Measurements from ENCODE around the gene TRHDE.

DNA sequence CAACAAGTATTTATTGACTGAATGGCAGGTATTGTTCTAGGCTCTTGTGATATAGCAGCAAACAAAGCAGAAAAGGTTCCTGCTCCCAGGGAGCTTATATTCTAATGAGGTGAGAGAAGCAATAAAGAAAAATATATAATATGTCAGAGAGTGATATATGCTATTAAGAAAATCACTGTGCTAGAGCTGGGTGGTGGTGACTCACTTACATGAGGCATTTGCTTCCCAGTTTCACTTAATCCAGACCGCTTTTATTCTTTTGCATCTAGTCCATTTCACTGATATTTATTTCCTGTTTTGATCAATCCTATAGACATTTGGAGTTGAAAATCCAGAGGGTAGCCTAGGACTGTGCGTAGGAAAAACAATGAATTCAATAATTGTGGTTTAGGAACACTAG is 17.5 kb downstream of the TRHDE start:
- TF ChIP-seq, protein P1, sequence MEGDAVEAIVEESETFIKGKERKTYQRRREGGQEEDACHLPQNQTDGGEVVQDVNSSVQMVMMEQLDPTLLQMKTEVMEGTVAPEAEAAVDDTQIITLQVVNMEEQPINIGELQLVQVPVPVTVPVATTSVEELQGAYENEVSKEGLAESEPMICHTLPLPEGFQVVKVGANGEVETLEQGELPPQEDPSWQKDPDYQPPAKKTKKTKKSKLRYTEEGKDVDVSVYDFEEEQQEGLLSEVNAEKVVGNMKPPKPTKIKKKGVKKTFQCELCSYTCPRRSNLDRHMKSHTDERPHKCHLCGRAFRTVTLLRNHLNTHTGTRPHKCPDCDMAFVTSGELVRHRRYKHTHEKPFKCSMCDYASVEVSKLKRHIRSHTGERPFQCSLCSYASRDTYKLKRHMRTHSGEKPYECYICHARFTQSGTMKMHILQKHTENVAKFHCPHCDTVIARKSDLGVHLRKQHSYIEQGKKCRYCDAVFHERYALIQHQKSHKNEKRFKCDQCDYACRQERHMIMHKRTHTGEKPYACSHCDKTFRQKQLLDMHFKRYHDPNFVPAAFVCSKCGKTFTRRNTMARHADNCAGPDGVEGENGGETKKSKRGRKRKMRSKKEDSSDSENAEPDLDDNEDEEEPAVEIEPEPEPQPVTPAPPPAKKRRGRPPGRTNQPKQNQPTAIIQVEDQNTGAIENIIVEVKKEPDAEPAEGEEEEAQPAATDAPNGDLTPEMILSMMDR (IDR thresholded peaks at IDR 0.05; ENCODE audit: insufficient read depth, low read length, poor library complexity, severe bottlenecking) = no peak
- TF ChIP-seq EZH2phosphoT487 (conservative IDR thresholded peaks at IDR 0.05; ENCODE audit: low read length) = no peak

Data from SU-DHL-6 (cell line).